ENCODE measurements around the gene TMEM62. TPM values are rescaled to one million over a fixed set of nuclear protein-coding genes. Genes with fewer than 3 reads are reported as not detected.

TMEM62 gene
- 10 to 100 TPM; 26.6 to 35.2 (median 33.2) TPM for total RNA-seq
- polyA plus RNA-seq, result 10 to 100 TPM; 10.2 to 27.4 (median 10.8) TPM

GRCh38 chr15:43133430-43134156 lies at the start of gene TMEM62:
TSS of gene TMEM62 (plus strand) at chr15:43133586. CDS start at chr15:43133803, 217 bp downstream.
- H3K9me3 ChIP-seq, result no peaks in the 10 kb centered on the region
- peaks cover 0 to 23% (median 11%) of the 10 kb centered on the region in 4 donors for H3K4me1 ChIP-seq
- no peaks in the 10 kb centered on the region for H3K27me3 ChIP-seq
- peak; percentile 91 for DNase-seq
- peak within 1 kb of the TSS; percentile 68 to 93 (median 82) for H3K4me3 ChIP-seq
- intact Hi-C loops (cut with DNase I), result loop anchor here (2.0 kb wide), 2 partner anchors 29 to 35 kb away; no protein-coding TSS in a partner anchor
- H3K36me3 ChIP-seq, result peaks cover 9 to 28% (median 17%) of the 10 kb centered on the region in 4 donors
- WGBS, 2 donors, result 0 to 1% methylated on average over 66 of the region's 66 CpGs
- peak within 1 kb of the TSS; percentile 86 to 89 (median 88) for H3K27ac ChIP-seq
- TF ChIP-seq POLR2A (IDR thresholded peaks at IDR 0.05) (peak; percentile 53 to 57), EP300 (IDR thresholded peaks at IDR 0.05) (peak in 1 of 4 donors; percentile 10), POLR2AphosphoS5 (IDR thresholded peaks at IDR 0.05) (peak; percentile 62 to 87 (median 84)), CTCF (IDR thresholded peaks at IDR 0.05) (peak in 1 of 4 experiments; percentile 6)

- H3K27ac ChIP-seq, result peak overlapping the region; percentile 25 to 59 (median 52)
Observed at GRCh38 chr15:43085921-43086320, 47.5 kb upstream of the TMEM62 start.

GRCh38 chr15:43086551-43086950 lies 46.8 kb upstream of the TMEM62 start:
- no peak for DNase-seq
- Histone ChIP-seq H3K4me1 (peaks cover 0 to 20% (median 15%) of the 10 kb centered on the region in 4 donors), H3K36me3 (peaks cover 0 to 40% (median 12%) of the 10 kb centered on the region in 4 donors), H3K27me3 (no peaks in the 10 kb centered on the region), H3K4me3 (no peak overlapping the region), H3K9me3 (no peaks in the 10 kb centered on the region), H3K27ac (peak overlapping the region in 3 of 4 donors; percentile 34 to 52 (median 44))
- WGBS, 2 donors, result 68 to 81% methylated on average over 1 of the region's 1 CpG
- intact Hi-C loops (cut with DNase I), result loop anchor here (5.0 kb wide), 1 partner anchor 51 kb away; no protein-coding TSS in a partner anchor
- TF ChIP-seq POLR2A (IDR thresholded peaks at IDR 0.05) (no peak), POLR2AphosphoS5 (IDR thresholded peaks at IDR 0.05) (no peak), EP300 (IDR thresholded peaks at IDR 0.05) (no peak), CTCF (IDR thresholded peaks at IDR 0.05) (no peak)

More at GRCh38 chr15:43085921-43086320, 47.5 kb upstream of the TMEM62 start:
- no peak for DNase-seq
- Histone ChIP-seq H3K4me1 (peaks cover 0 to 20% (median 15%) of the 10 kb centered on the region in 4 donors), H3K27me3 (no peaks in the 10 kb centered on the region), H3K4me3 (no peak overlapping the region), H3K36me3 (peaks cover 0 to 46% (median 12%) of the 10 kb centered on the region in 4 donors), H3K9me3 (no peaks in the 10 kb centered on the region)
- TF ChIP-seq POLR2A (IDR thresholded peaks at IDR 0.05), result no peak
- TF ChIP-seq EP300 (IDR thresholded peaks at IDR 0.05), result no peak
- no peak for TF ChIP-seq CTCF (IDR thresholded peaks at IDR 0.05)
- TF ChIP-seq POLR2AphosphoS5 (IDR thresholded peaks at IDR 0.05), result no peak
- intact Hi-C loops (cut with DNase I), result loop anchor here (5.0 kb wide), 1 partner anchor 51 kb away; no protein-coding TSS in a partner anchor

GRCh38 chr15:43091859-43092258 lies 41.5 kb upstream of the TMEM62 start:
- Histone ChIP-seq H3K9me3 (no peaks in the 10 kb centered on the region), H3K27me3 (no peaks in the 10 kb centered on the region), H3K27ac (peak overlapping the region in 1 of 4 donors; percentile 43), H3K4me1 (peaks cover 0 to 23% (median 16%) of the 10 kb centered on the region in 4 donors), H3K36me3 (no peaks in the 10 kb centered on the region), H3K4me3 (no peak overlapping the region)
- WGBS, 2 donors, result 98 to 99% methylated on average over 4 of the region's 4 CpGs
- TF ChIP-seq POLR2AphosphoS5 (IDR thresholded peaks at IDR 0.05), result no peak
- no peak for TF ChIP-seq EP300 (IDR thresholded peaks at IDR 0.05)
- TF ChIP-seq CTCF (IDR thresholded peaks at IDR 0.05), result no peak
- TF ChIP-seq POLR2A (IDR thresholded peaks at IDR 0.05), result no peak
- no peak for DNase-seq
- intact Hi-C loops (cut with DNase I), result no loop called here
